Rectal smooth muscle tissue (tissue), 1 donor: ENCODE measurements around the gene NME4.
A peak's percentile ranks its signal among the peaks of the same experiment; 100 is the strongest.
"Not testable (repeated sequence)": the region's sequence is repeated elsewhere in the genome, so short reads cannot be mapped to it uniquely, and the experiment has no call there.

Experiments
- H3K27ac ChIP-seq: one replicate; pipeline ENCODE4 v1.7.0; 2013; ENCODE audit warnings: low read depth, low read length, inconsistent platforms
- H3K27me3 ChIP-seq: one replicate; pipeline ENCODE4 v1.7.0; 2013; ENCODE audit warnings: low read length; ENCODE audit not compliant: control insufficient read depth, insufficient read depth
- H3K36me3 ChIP-seq: one replicate; pipeline ENCODE4 v1.7.0; 2013; ENCODE audit warnings: low read length; ENCODE audit not compliant: control insufficient read depth, insufficient read depth
- H3K4me1 ChIP-seq: one replicate; pipeline ENCODE4 v1.7.0; 2013; ENCODE audit warnings: low read length; ENCODE audit not compliant: control insufficient read depth, insufficient read depth
- H3K4me3 ChIP-seq: one replicate; pipeline ENCODE4 v1.7.0; 2013; ENCODE audit warnings: low read length
- H3K9ac ChIP-seq: one replicate; pipeline ENCODE4 v1.7.0; 2013; ENCODE audit warnings: low read length

Gene NME4

GRCh38 chr16:381789-382717, 14.9 kb upstream of the NME4 start, which contains the start of gene PGAP6:
PGAP6 (minus strand) TSS chr16:381978; CDS start chr16:381821, 157 bp downstream.
- no peaks in the 10 kb centered on the region for H3K27me3 ChIP-seq
- H3K36me3 ChIP-seq, result no peaks in the 10 kb centered on the region
- H3K4me1 ChIP-seq, result peaks cover 4% of the 10 kb centered on the region
- peak within 1 kb of the TSS; percentile 45 for H3K9ac ChIP-seq
- peak within 1 kb of the TSS; percentile 88 for H3K4me3 ChIP-seq
- peak within 1 kb of the TSS; percentile 70 for H3K27ac ChIP-seq

- no peak overlapping the region for H3K27ac ChIP-seq
- H3K4me3 ChIP-seq, result peak overlapping the region; percentile 34
- H3K9ac ChIP-seq, result no peak overlapping the region
These were observed 13.5 kb upstream of the NME4 start for GRCh38 chr16:383326-384051.

GRCh38 chr16:386641-387156, 10.3 kb upstream of the NME4 start:
- Histone ChIP-seq H3K27ac (peak overlapping the region; percentile 55), H3K27me3 (no peaks in the 10 kb centered on the region), H3K36me3 (no peaks in the 10 kb centered on the region), H3K4me3 (no peak overlapping the region), H3K4me1 (peaks cover 5% of the 10 kb centered on the region), H3K9ac (no peak overlapping the region)

More at GRCh38 chr16:383326-384051, 13.5 kb upstream of the NME4 start:
- Histone ChIP-seq H3K27me3 (no peaks in the 10 kb centered on the region), H3K36me3 (no peaks in the 10 kb centered on the region), H3K4me1 (peaks cover 5% of the 10 kb centered on the region)

GRCh38 chr16:387761-388666, 9.0 kb upstream of the NME4 start:
- H3K4me1 ChIP-seq, H3K9ac ChIP-seq, H3K36me3 ChIP-seq, H3K4me3 ChIP-seq, H3K27me3 ChIP-seq: not testable (repeated sequence)
- peak overlapping the region; percentile 45 for H3K27ac ChIP-seq

- H3K4me3 ChIP-seq, result no peak overlapping the region
- H3K9ac ChIP-seq, result no peak overlapping the region
- H3K4me1 ChIP-seq, result peaks cover 5% of the 10 kb centered on the region
- no peaks in the 10 kb centered on the region for H3K27me3 ChIP-seq
- no peaks in the 10 kb centered on the region for H3K36me3 ChIP-seq
- H3K27ac ChIP-seq, result peak overlapping the region; percentile 10
These were observed 7.6 kb upstream of the NME4 start for GRCh38 chr16:389352-389751.

- Histone ChIP-seq H3K4me1 (peaks cover 3% of the 10 kb centered on the region), H3K27ac (no peak overlapping the region), H3K4me3 (no peak overlapping the region), H3K36me3 (no peaks in the 10 kb centered on the region), H3K9ac (no peak overlapping the region), H3K27me3 (no peaks in the 10 kb centered on the region)
These were observed 5.1 kb upstream of the NME4 start for GRCh38 chr16:391885-392335.

GRCh38 chr16:392450-393030, 4.5 kb upstream of the NME4 start:
- H3K27me3 ChIP-seq, result no peaks in the 10 kb centered on the region
- H3K4me1 ChIP-seq, result peaks cover 3% of the 10 kb centered on the region
- no peak overlapping the region for H3K9ac ChIP-seq
- no peaks in the 10 kb centered on the region for H3K36me3 ChIP-seq
- no peak overlapping the region for H3K4me3 ChIP-seq
- no peak overlapping the region for H3K27ac ChIP-seq

GRCh38 chr16:396199-396598, 800 bp upstream of the NME4 start:
- Histone ChIP-seq H3K9ac (no peak overlapping the region), H3K27me3 (no peaks in the 10 kb centered on the region), H3K27ac (peak overlapping the region; percentile 92), H3K4me1 (peaks cover 6% of the 10 kb centered on the region), H3K36me3 (peaks cover 3% of the 10 kb centered on the region), H3K4me3 (no peak overlapping the region)

GRCh38 chr16:396605-397004, 394 bp upstream of the NME4 start:
- H3K9ac ChIP-seq, result no peak overlapping the region
- peak overlapping the region; percentile 92 for H3K27ac ChIP-seq
- H3K4me1 ChIP-seq, result peaks cover 6% of the 10 kb centered on the region
- H3K4me3 ChIP-seq, result peak overlapping the region; percentile 76
- H3K27me3 ChIP-seq, result no peaks in the 10 kb centered on the region
- H3K36me3 ChIP-seq, result peaks cover 3% of the 10 kb centered on the region

GRCh38 chr16:397736-398332, 835 bp downstream of the NME4 start:
- Histone ChIP-seq H3K27me3 (no peaks in the 10 kb centered on the region), H3K9ac (no peak overlapping the region), H3K36me3 (peaks cover 3% of the 10 kb centered on the region), H3K4me1 (peaks cover 8% of the 10 kb centered on the region), H3K4me3 (peak overlapping the region; percentile 29), H3K27ac (peak overlapping the region; percentile 81)
